Karpas-422 (cell line): ENCODE data around the gene DMRTC2. TPM values are rescaled to one million over a fixed set of nuclear protein-coding genes. Genes with fewer than 3 reads are reported as not detected.

ENCODE experiments used
- DNase-seq: peaks from one replicate; pipeline ENCODE4 v3.0.0-alpha.2; 2015
- H2AFZ ChIP-seq: fragments of 200-600 bp; sonication (generic); 2 replicates; pipeline ENCODE4 v1.6.1; 2014; ENCODE audit warnings: antibody characterized with exemption, low read length, mixed read lengths
- H3K27ac ChIP-seq: fragments of 200-600 bp; sonication (generic); 2 replicates; pipeline ENCODE4 v1.5.1; 2014; ENCODE audit warnings: mild to moderate bottlenecking, low read length, moderate library complexity
- H3K27me3 ChIP-seq: fragments of 200-600 bp; sonication (generic); 2 replicates; pipeline ENCODE4 v1.6.1; 2014; ENCODE audit warnings: low read length, mixed read lengths
- H3K36me3 ChIP-seq: fragments of 200-600 bp; sonication (generic); 2 replicates; pipeline ENCODE4 v1.6.1; 2014; ENCODE audit warnings: low read length, mixed read lengths; ENCODE audit not compliant: insufficient read depth
- H3K4me1 ChIP-seq: fragments of 200-600 bp; sonication (generic); 2 replicates; pipeline ENCODE4 v1.6.1; 2014; ENCODE audit warnings: mild to moderate bottlenecking, low read length, mixed read lengths
- H3K4me2 ChIP-seq: fragments of 200-600 bp; sonication (generic); 2 replicates; pipeline ENCODE4 v1.6.1; 2014; ENCODE audit warnings: low read length, low read depth, mild to moderate bottlenecking; ENCODE audit not compliant: poor library complexity, severe bottlenecking
- H3K4me3 ChIP-seq: fragments of 200-600 bp; sonication (generic); 2 replicates; pipeline ENCODE4 v1.5.1; 2014; ENCODE audit warnings: mild to moderate bottlenecking, antibody characterized with exemption, low read length, mixed read lengths
- H3K79me2 ChIP-seq: fragments of 200-600 bp; sonication (generic); 2 replicates; pipeline ENCODE4 v1.6.1; 2014; ENCODE audit warnings: mild to moderate bottlenecking, low read length, mixed read lengths
- H3K9ac ChIP-seq: fragments of 200-600 bp; sonication (generic); 2 replicates; pipeline ENCODE4 v1.6.0; 2014; ENCODE audit warnings: low read length
- H3K9me2 ChIP-seq: fragments of 200-600 bp; sonication (generic), shearing (Covaris generic); replicated peaks from 2 replicates; pipeline ENCODE4 v1.6.0; 2014; ENCODE audit warnings: mild to moderate bottlenecking, low read length, moderate library complexity; ENCODE audit not compliant: insufficient read depth
- H3K9me3 ChIP-seq: fragments of 300-700, 200-600 bp; sonication (generic); 2 replicates; pipeline ENCODE4 v1.6.1; 2014; ENCODE audit warnings: low read length, mixed read lengths
- H4K20me1 ChIP-seq: fragments of 200-600 bp; sonication (generic); 2 replicates; pipeline ENCODE4 v1.6.1; 2014; ENCODE audit warnings: mild to moderate bottlenecking, antibody characterized with exemption, low read length, low read depth; ENCODE audit not compliant: insufficient read depth
- total RNA-seq: library from RNA; depleted of rRNA; stranded (reverse); fragments of >200 nt; shearing (Covaris generic); gene quantifications from 2 replicates; pipeline ENCODE4 v1.2.3, GENCODE V29; 2014; ENCODE audit warnings: low replicate concordance

The DMRTC2 gene
- total RNA-seq, 1 experiment from 2014 or later = not detected

- Histone ChIP-seq H3K4me1 (no peaks in the 10 kb centered on the region), H3K9me3 (no peaks in the 10 kb centered on the region), H3K36me3 (no peaks in the 10 kb centered on the region), H3K27ac (no peak overlapping the region), H3K79me2 (no peaks in the 10 kb centered on the region), H4K20me1 (no peaks in the 10 kb centered on the region), H3K27me3 (no peaks in the 10 kb centered on the region), H3K9me2 (no peaks in the 10 kb centered on the region), H3K9ac (no peak overlapping the region), H3K4me2 (no peak overlapping the region), H3K4me3 (no peak overlapping the region), H2AFZ (no peak overlapping the region)
- DNase-seq = no peak
Measured at GRCh38 chr19:41850381-41850780, 5.5 kb downstream of the DMRTC2 start.

- Histone ChIP-seq H3K27me3 (no peaks in the 10 kb centered on the region), H3K9me2 (no peaks in the 10 kb centered on the region), H3K4me3 (no peak overlapping the region), H3K27ac (no peak overlapping the region), H2AFZ (no peak overlapping the region), H3K4me2 (no peak overlapping the region), H3K9me3 (no peaks in the 10 kb centered on the region), H3K9ac (no peak overlapping the region), H3K79me2 (no peaks in the 10 kb centered on the region), H4K20me1 (no peaks in the 10 kb centered on the region), H3K4me1 (no peaks in the 10 kb centered on the region), H3K36me3 (no peaks in the 10 kb centered on the region)
- DNase-seq = no peak
Measured at GRCh38 chr19:41851456-41851855, 6.6 kb downstream of the DMRTC2 start.

- no peak overlapping the region for H3K27ac ChIP-seq
- no peaks in the 10 kb centered on the region for H3K27me3 ChIP-seq
- H3K9ac ChIP-seq = no peak overlapping the region
- no peaks in the 10 kb centered on the region for H3K9me2 ChIP-seq
- H2AFZ ChIP-seq = no peak overlapping the region
- no peaks in the 10 kb centered on the region for H3K79me2 ChIP-seq
- no peak overlapping the region for H3K4me3 ChIP-seq
- H3K36me3 ChIP-seq = no peaks in the 10 kb centered on the region
- no peaks in the 10 kb centered on the region for H4K20me1 ChIP-seq
- no peaks in the 10 kb centered on the region for H3K4me1 ChIP-seq
- DNase-seq = no peak
- no peak overlapping the region for H3K4me2 ChIP-seq
- H3K9me3 ChIP-seq = no peaks in the 10 kb centered on the region
Measured at GRCh38 chr19:41853344-41853743, 8.5 kb downstream of the DMRTC2 start.

GRCh38 chr19:41853768-41854167 is 8.9 kb downstream of the DMRTC2 start:
- Histone ChIP-seq H4K20me1 (no peaks in the 10 kb centered on the region), H2AFZ (no peak overlapping the region), H3K27me3 (no peaks in the 10 kb centered on the region), H3K9ac (no peak overlapping the region), H3K9me2 (no peaks in the 10 kb centered on the region), H3K4me3 (no peak overlapping the region), H3K9me3 (no peaks in the 10 kb centered on the region), H3K4me2 (no peak overlapping the region), H3K79me2 (no peaks in the 10 kb centered on the region), H3K36me3 (no peaks in the 10 kb centered on the region), H3K4me1 (peaks cover under 1% of the 10 kb centered on the region), H3K27ac (no peak overlapping the region)
- no peak for DNase-seq

- Histone ChIP-seq H3K4me1 (peaks cover 37% of the 10 kb centered on the region), H3K27ac (no peak overlapping the region), H3K9ac (peak overlapping the region; percentile 64), H3K9me2 (no peaks in the 10 kb centered on the region), H3K79me2 (peaks cover 38% of the 10 kb centered on the region), H3K36me3 (peaks cover 37% of the 10 kb centered on the region), H3K9me3 (no peaks in the 10 kb centered on the region), H4K20me1 (peaks cover 33% of the 10 kb centered on the region; the same call in 1 of the 2 replicates), H3K27me3 (no peaks in the 10 kb centered on the region), H3K4me3 (peak overlapping the region; percentile 96), H2AFZ (peak overlapping the region; percentile 69; the same call in 1 of the 2 replicates), H3K4me2 (peak overlapping the region; percentile 81)
- DNase-seq = no peak
Measured at GRCh38 chr19:41859213-41859617, 14.4 kb downstream of the DMRTC2 start.

- H3K9me2 ChIP-seq = no peaks in the 10 kb centered on the region
- H2AFZ ChIP-seq = peak within 1 kb of the TSS; percentile 92
- no peaks in the 10 kb centered on the region for H3K9me3 ChIP-seq
- H3K9ac ChIP-seq = peak within 1 kb of the TSS; percentile 100
- peaks cover 43% of the 10 kb centered on the region for H3K36me3 ChIP-seq
- peaks cover 44% of the 10 kb centered on the region for H3K79me2 ChIP-seq
- peak; percentile 100 for DNase-seq
- H4K20me1 ChIP-seq = peaks cover 39% of the 10 kb centered on the region; the same call in 1 of the 2 replicates
- peaks cover 43% of the 10 kb centered on the region for H3K4me1 ChIP-seq
- H3K27ac ChIP-seq = peak within 1 kb of the TSS; percentile 89
- H3K4me2 ChIP-seq = peak within 1 kb of the TSS; percentile 81
- no peaks in the 10 kb centered on the region for H3K27me3 ChIP-seq
- H3K4me3 ChIP-seq = peak within 1 kb of the TSS; percentile 96
Measured at GRCh38 chr19:41859618-41860418, 15.0 kb downstream of the DMRTC2 start, which contains the start of gene RPS19. TSS of gene RPS19 (plus strand) at chr19:41860255. CDS start at chr19:41860775, 520 bp downstream.

GRCh38 chr19:41860419-41861115 is 15.7 kb downstream of the DMRTC2 start:
- peak overlapping the region; percentile 81 for H3K4me2 ChIP-seq
- H3K9ac ChIP-seq = peak overlapping the region; percentile 100
- H3K4me3 ChIP-seq = peak overlapping the region; percentile 96
- peaks cover 47% of the 10 kb centered on the region for H3K4me1 ChIP-seq
- H3K27me3 ChIP-seq = no peaks in the 10 kb centered on the region
- H2AFZ ChIP-seq = no peak overlapping the region
- H3K27ac ChIP-seq = peak overlapping the region; percentile 89
- H3K9me2 ChIP-seq = no peaks in the 10 kb centered on the region
- peaks cover 47% of the 10 kb centered on the region for H3K36me3 ChIP-seq
- peaks cover 45% of the 10 kb centered on the region for H3K79me2 ChIP-seq
- H4K20me1 ChIP-seq = peaks cover 45% of the 10 kb centered on the region; the same call in 1 of the 2 replicates
- DNase-seq = peak; percentile 61
- H3K9me3 ChIP-seq = no peaks in the 10 kb centered on the region

- peak overlapping the region; percentile 100 for H3K9ac ChIP-seq
- no peak overlapping the region for H2AFZ ChIP-seq
- peak overlapping the region; percentile 81 for H3K4me2 ChIP-seq
- no peaks in the 10 kb centered on the region for H3K9me3 ChIP-seq
- DNase-seq = no peak
- peaks cover 45% of the 10 kb centered on the region for H3K79me2 ChIP-seq
- H3K4me3 ChIP-seq = peak overlapping the region; percentile 96
- peak overlapping the region; percentile 89 for H3K27ac ChIP-seq
- peaks cover 46% of the 10 kb centered on the region; the same call in 1 of the 2 replicates for H4K20me1 ChIP-seq
- H3K27me3 ChIP-seq = no peaks in the 10 kb centered on the region
- peaks cover 47% of the 10 kb centered on the region for H3K4me1 ChIP-seq
- peaks cover 47% of the 10 kb centered on the region for H3K36me3 ChIP-seq
- H3K9me2 ChIP-seq = no peaks in the 10 kb centered on the region
Measured at GRCh38 chr19:41861116-41861768, 16.4 kb downstream of the DMRTC2 start.
